ENCODE results near the gene MAGI1. TPM values are rescaled to one million over a fixed set of nuclear protein-coding genes. Genes with fewer than 3 reads are reported as not detected.

MAGI1 gene
- total and polyA plus RNA-seq, 2 donors (not counting 1 experiment from before 2014, with no cell fraction given): 0.10 to 0.22 TPM

GRCh38 chr3:65531499-65531898 lies 507.2 kb downstream of the MAGI1 start:
- no peak overlapping the region for H3K4me3 Mint-ChIP-seq
- no peaks in the 10 kb centered on the region for H3K9me3 Mint-ChIP-seq (ENCODE audit: insufficient read depth)
- no peaks in the 10 kb centered on the region for H3K27me3 Mint-ChIP-seq
- intact Hi-C loops (cut with micrococcal nuclease): no loop called here
- ATAC-seq (ENCODE audit: low read depth) (no peak), DNase-seq (no peak)
- H2AFZ ChIP-seq (ENCODE audit: insufficient read depth, low read depth, low read length, poor library complexity, severe bottlenecking): no peak overlapping the region
- H3K4me3 ChIP-seq (ENCODE audit: control extremely low read depth in 1 of 5, extremely low read depth in 1 of 5, insufficient read depth in 1 of 5, low read depth in 2 of 5, low read length in 4 of 5): no peak overlapping the region
- H3K27ac Mint-ChIP-seq: no peak overlapping the region
- TF ChIP-seq, protein P1, sequence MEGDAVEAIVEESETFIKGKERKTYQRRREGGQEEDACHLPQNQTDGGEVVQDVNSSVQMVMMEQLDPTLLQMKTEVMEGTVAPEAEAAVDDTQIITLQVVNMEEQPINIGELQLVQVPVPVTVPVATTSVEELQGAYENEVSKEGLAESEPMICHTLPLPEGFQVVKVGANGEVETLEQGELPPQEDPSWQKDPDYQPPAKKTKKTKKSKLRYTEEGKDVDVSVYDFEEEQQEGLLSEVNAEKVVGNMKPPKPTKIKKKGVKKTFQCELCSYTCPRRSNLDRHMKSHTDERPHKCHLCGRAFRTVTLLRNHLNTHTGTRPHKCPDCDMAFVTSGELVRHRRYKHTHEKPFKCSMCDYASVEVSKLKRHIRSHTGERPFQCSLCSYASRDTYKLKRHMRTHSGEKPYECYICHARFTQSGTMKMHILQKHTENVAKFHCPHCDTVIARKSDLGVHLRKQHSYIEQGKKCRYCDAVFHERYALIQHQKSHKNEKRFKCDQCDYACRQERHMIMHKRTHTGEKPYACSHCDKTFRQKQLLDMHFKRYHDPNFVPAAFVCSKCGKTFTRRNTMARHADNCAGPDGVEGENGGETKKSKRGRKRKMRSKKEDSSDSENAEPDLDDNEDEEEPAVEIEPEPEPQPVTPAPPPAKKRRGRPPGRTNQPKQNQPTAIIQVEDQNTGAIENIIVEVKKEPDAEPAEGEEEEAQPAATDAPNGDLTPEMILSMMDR (IDR thresholded peaks at IDR 0.05): no peak
- TF ChIP-seq EZH2 (IDR thresholded peaks at IDR 0.05; ENCODE audit: borderline replicate concordance, insufficient read depth, low read depth, low read length, poor library complexity, severe bottlenecking): no peak
- no peaks in the 10 kb centered on the region for H3K4me1 ChIP-seq (ENCODE audit: control insufficient read depth in 2 of 2, insufficient read depth in 2 of 2, low read length in 2 of 2)
- CTCF ChIA-PET: no interaction called here
- POLR2A ChIA-PET: no interaction called here
- no peaks in the 10 kb centered on the region for H3K79me2 ChIP-seq (ENCODE audit: control insufficient read depth, insufficient read depth, low read length)
- H3K27me3 ChIP-seq (replicated peaks in 1 of 4; ENCODE audit: control extremely low read depth in 1 of 4, control insufficient read depth in 3 of 4, insufficient read depth in 4 of 4, low read length in 3 of 4): no peaks in the 10 kb centered on the region
- H3K27ac ChIP-seq (ENCODE audit: low read length in 2 of 2): no peak overlapping the region
- H4K20me1 ChIP-seq (ENCODE audit: control insufficient read depth, insufficient read depth, low read length, poor library complexity, severe bottlenecking): no peaks in the 10 kb centered on the region
- no CpG with 5 or more reads among the region's 1 CpG for WGBS (ENCODE audit: insufficient coverage)
- H3K36me3 ChIP-seq (replicated peaks in 1 of 2; ENCODE audit: control extremely low read depth in 1 of 2, control insufficient read depth in 1 of 2, extremely low read depth in 1 of 2, insufficient read depth in 2 of 2, low read length in 1 of 2): no peaks in the 10 kb centered on the region
- H3K9ac ChIP-seq (ENCODE audit: low read length): no peak overlapping the region
- no peak overlapping the region for H3K4me2 ChIP-seq (replicated peaks; ENCODE audit: low read depth, low read length, poor library complexity, severe bottlenecking)
- no peaks in the 10 kb centered on the region for H3K4me1 Mint-ChIP-seq
- peaks cover 0 to 2% (median 0%) of the 10 kb centered on the region in 3 donors for H3K9me3 ChIP-seq (ENCODE audit: control extremely low read depth in 1 of 3, control insufficient read depth in 2 of 3, insufficient read depth in 1 of 3, low read length in 2 of 3)

DNA sequence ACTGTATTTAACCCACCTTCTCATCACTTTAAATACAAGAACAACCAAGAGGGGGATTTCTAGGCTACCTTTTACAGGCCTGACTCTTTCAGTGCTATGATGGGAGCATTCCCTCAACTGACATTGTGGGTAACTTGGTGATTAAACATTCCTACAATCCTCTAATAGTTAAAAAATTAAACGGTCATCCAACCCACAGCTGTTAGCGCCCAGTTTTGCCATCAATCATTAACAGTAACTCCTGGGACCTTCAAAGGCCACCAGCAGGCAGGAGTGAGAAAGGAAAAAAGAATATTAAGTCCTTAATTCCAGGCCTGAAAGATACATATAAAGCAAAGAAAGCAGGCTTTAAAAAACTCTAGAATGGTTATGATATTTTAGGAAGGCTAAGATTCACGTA lies 512.1 kb downstream of the MAGI1 start:
- POLR2A ChIA-PET: no interaction called here
- intact Hi-C loops (cut with micrococcal nuclease): no loop called here
- H3K27me3 Mint-ChIP-seq: no peaks in the 10 kb centered on the region

More for the DNA sequence above, 512.1 kb downstream of the MAGI1 start:
- Mint-ChIP-seq H3K27ac (no peak overlapping the region), H3K4me3 (no peak overlapping the region), H3K4me1 (no peaks in the 10 kb centered on the region), H3K9me3 (ENCODE audit: insufficient read depth) (peaks cover 2% of the 10 kb centered on the region)
- no peaks in the 10 kb centered on the region for H3K27me3 ChIP-seq (replicated peaks in 1 of 4; ENCODE audit: control extremely low read depth in 1 of 4, control insufficient read depth in 3 of 4, insufficient read depth in 4 of 4, low read length in 3 of 4)
- no peaks in the 10 kb centered on the region for H3K79me2 ChIP-seq (ENCODE audit: control insufficient read depth, insufficient read depth, low read length)
- DNase-seq (no peak), ATAC-seq (ENCODE audit: low read depth) (no peak)
- TF ChIP-seq, protein P1 (IDR thresholded peaks at IDR 0.05): no peak
- no peak for TF ChIP-seq EZH2 (IDR thresholded peaks at IDR 0.05; ENCODE audit: borderline replicate concordance, insufficient read depth, low read depth, low read length, poor library complexity, severe bottlenecking)
- WGBS (ENCODE audit: insufficient coverage): 86% methylated on average over 1 of the region's 3 CpGs
- H3K4me1 ChIP-seq (ENCODE audit: control insufficient read depth in 2 of 2, insufficient read depth in 2 of 2, low read length in 2 of 2): no peaks in the 10 kb centered on the region
- H3K27ac ChIP-seq (ENCODE audit: low read length in 2 of 2): no peak overlapping the region
- no peak overlapping the region for H3K4me2 ChIP-seq (replicated peaks; ENCODE audit: low read depth, low read length, poor library complexity, severe bottlenecking)
- H2AFZ ChIP-seq (ENCODE audit: insufficient read depth, low read depth, low read length, poor library complexity, severe bottlenecking): no peak overlapping the region
- H3K9me3 ChIP-seq (ENCODE audit: control extremely low read depth in 1 of 3, control insufficient read depth in 2 of 3, insufficient read depth in 1 of 3, low read length in 2 of 3): peaks cover 0 to 2% (median 0%) of the 10 kb centered on the region in 3 donors
- CTCF ChIA-PET: no interaction called here
- H4K20me1 ChIP-seq (ENCODE audit: control insufficient read depth, insufficient read depth, low read length, poor library complexity, severe bottlenecking): no peaks in the 10 kb centered on the region
- no peaks in the 10 kb centered on the region for H3K36me3 ChIP-seq (replicated peaks in 1 of 2; ENCODE audit: control extremely low read depth in 1 of 2, control insufficient read depth in 1 of 2, extremely low read depth in 1 of 2, insufficient read depth in 2 of 2, low read length in 1 of 2)
- H3K9ac ChIP-seq (ENCODE audit: low read length): no peak overlapping the region
- H3K4me3 ChIP-seq (ENCODE audit: control extremely low read depth in 1 of 5, extremely low read depth in 1 of 5, insufficient read depth in 1 of 5, low read depth in 2 of 5, low read length in 4 of 5): no peak overlapping the region
